Measurements from ENCODE around the gene UBE2Z.

DNA sequence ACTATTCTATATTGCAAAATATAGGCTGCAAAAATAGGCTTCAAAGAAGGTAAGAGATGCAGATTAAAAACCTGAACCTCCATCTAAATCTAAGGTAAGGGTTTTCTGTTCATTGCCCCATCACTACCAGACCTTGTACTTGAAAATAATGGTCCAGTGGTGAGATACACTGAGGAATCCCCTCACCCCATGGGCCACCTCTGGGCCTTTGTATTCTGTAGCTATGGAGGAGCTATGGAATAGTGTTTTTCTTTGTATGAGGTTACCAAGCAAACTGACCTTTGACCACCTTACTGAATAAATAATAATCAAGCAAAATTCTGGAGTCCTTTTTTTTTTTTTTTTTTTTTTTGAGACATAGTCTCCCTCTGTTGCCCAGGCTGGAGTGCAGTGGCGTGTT lies 4.8 kb upstream of the UBE2Z start:
- TF ChIP-seq POLR2A (IDR thresholded peaks at IDR 0.05), result no peak
- TF ChIP-seq, protein P1, sequence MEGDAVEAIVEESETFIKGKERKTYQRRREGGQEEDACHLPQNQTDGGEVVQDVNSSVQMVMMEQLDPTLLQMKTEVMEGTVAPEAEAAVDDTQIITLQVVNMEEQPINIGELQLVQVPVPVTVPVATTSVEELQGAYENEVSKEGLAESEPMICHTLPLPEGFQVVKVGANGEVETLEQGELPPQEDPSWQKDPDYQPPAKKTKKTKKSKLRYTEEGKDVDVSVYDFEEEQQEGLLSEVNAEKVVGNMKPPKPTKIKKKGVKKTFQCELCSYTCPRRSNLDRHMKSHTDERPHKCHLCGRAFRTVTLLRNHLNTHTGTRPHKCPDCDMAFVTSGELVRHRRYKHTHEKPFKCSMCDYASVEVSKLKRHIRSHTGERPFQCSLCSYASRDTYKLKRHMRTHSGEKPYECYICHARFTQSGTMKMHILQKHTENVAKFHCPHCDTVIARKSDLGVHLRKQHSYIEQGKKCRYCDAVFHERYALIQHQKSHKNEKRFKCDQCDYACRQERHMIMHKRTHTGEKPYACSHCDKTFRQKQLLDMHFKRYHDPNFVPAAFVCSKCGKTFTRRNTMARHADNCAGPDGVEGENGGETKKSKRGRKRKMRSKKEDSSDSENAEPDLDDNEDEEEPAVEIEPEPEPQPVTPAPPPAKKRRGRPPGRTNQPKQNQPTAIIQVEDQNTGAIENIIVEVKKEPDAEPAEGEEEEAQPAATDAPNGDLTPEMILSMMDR (IDR thresholded peaks at IDR 0.05), result no peak

Measured in prostate gland (tissue), 2 donors.